Naive thymus-derived CD4-positive, alpha-beta T cell (primary cell): ENCODE data around the gene PPT2. TPM values are rescaled to one million over a fixed set of nuclear protein-coding genes. Genes with fewer than 3 reads are reported as not detected.
"Not testable (repeated sequence)": the region's sequence is repeated elsewhere in the genome, so short reads cannot be mapped to it uniquely, and the experiment has no call there.

Experiments
- ATAC-seq: fragments of 150-1000 bp; cut with Tn5 transposase; 2 replicates; pipeline ENCODE4 v1.10.0; 2021; ENCODE audit warnings: mild to moderate bottlenecking, moderate library complexity
- CTCF ChIA-PET: fragments of 350-600 bp; sonication (Branson Sonifier 250); formaldehyde crosslinking; loops from one replicate; lab custom pipeline; 2021; ENCODE audit warnings: antibody characterized with exemption; lab: Charles Lee
- POLR2A ChIA-PET: fragments of 350-600 bp; sonication (Branson Sonifier 250); formaldehyde crosslinking; loops from one replicate; lab custom pipeline; 2021; ENCODE audit warnings: antibody characterized with exemption, inconsistent platforms; lab: Charles Lee
- DNase-seq, 9 donors: peaks; one replicate each; pipeline versions ENCODE4 v3.0.0 to v3.0.0-alpha.2; 2020 to 2022; ENCODE audit warnings: mixed read lengths in 1 of 9
- H3K27ac ChIP-seq: one replicate; pipeline ENCODE4 v1.7.0; 2013; ENCODE audit warnings: mild to moderate bottlenecking, low read depth, low read length, moderate library complexity
- H3K27me3 ChIP-seq, 2 donors: one replicate each; pipeline ENCODE4 v1.7.0; 2013; ENCODE audit warnings: low read length in 2 of 2, mild to moderate bottlenecking in 2 of 2, moderate library complexity in 2 of 2; ENCODE audit not compliant: control insufficient read depth in 2 of 2, insufficient read depth in 2 of 2
- H3K36me3 ChIP-seq, 3 experiments: 1 replicate in 2 of 3; 2 replicates in 1 of 3; pipeline ENCODE4 v1.7.0; 2013; ENCODE audit warnings: low read length in 3 of 3, mild to moderate bottlenecking in 3 of 3, moderate library complexity in 1 of 3; ENCODE audit not compliant: insufficient read depth in 3 of 3, control insufficient read depth in 2 of 3
- H3K4me1 ChIP-seq, 2 donors: one replicate each; pipeline ENCODE4 v1.7.0; 2013; ENCODE audit warnings: low read length in 2 of 2, mild to moderate bottlenecking in 2 of 2, moderate library complexity in 1 of 2; ENCODE audit not compliant: control insufficient read depth in 2 of 2, insufficient read depth in 2 of 2
- H3K4me3 ChIP-seq: 2 replicates; pipeline ENCODE4 v1.7.0; 2013; ENCODE audit warnings: mild to moderate bottlenecking, low read length
- H3K9me3 ChIP-seq, 3 experiments: 1 replicate in 2 of 3; 2 replicates in 1 of 3; pipeline ENCODE4 v1.7.0; 2013; ENCODE audit warnings: low read length in 3 of 3; ENCODE audit not compliant: control insufficient read depth in 2 of 3
- H3K27ac Mint-ChIP-seq, 9 donors: one replicate each; pipeline ENCODE4 v1.8.0; 2020 to 2022; ENCODE audit warnings: mixed read lengths in 9 of 9, mild to moderate bottlenecking in 8 of 9, moderate library complexity in 5 of 9, inconsistent platforms in 2 of 9
- H3K27me3 Mint-ChIP-seq, 5 donors: one replicate each; pipeline ENCODE4 v1.8.0; 2021 to 2022; ENCODE audit warnings: mixed read lengths in 5 of 5, mild to moderate bottlenecking in 1 of 5
- H3K36me3 Mint-ChIP-seq, 5 donors: one replicate each; pipeline ENCODE4 v1.8.0; 2020 to 2022; ENCODE audit warnings: mixed read lengths in 5 of 5, mild to moderate bottlenecking in 3 of 5, inconsistent platforms in 1 of 5
- H3K4me1 Mint-ChIP-seq, 7 donors: one replicate each; pipeline ENCODE4 v1.8.0; 2020 to 2022; ENCODE audit warnings: mixed read lengths in 7 of 7, mild to moderate bottlenecking in 3 of 7, inconsistent platforms in 1 of 7
- H3K4me3 Mint-ChIP-seq, 10 donors: one replicate each; pipeline ENCODE4 v1.8.0; 2020 to 2022; ENCODE audit warnings: mild to moderate bottlenecking in 10 of 10, mixed read lengths in 10 of 10, moderate library complexity in 6 of 10, inconsistent platforms in 2 of 10
- H3K9me3 Mint-ChIP-seq, 11 donors: one replicate each; pipeline ENCODE4 v1.8.0; 2020 to 2022; ENCODE audit warnings: mixed read lengths in 11 of 11, mild to moderate bottlenecking in 4 of 11, inconsistent platforms in 1 of 11, moderate library complexity in 1 of 11
- intact Hi-C, 2 donors: fragments of 100-400 bp; cut with micrococcal nuclease; formaldehyde crosslinking; loops; one replicate each; pipeline ENCODE4 v1.15.1; 2023
- polyA plus RNA-seq, 2 donors: library from polyadenylated mRNA; unstranded; fragments of 300-500 nt; fragmentation: Illumina TruSeq; gene quantifications; one replicate each; pipeline ENCODE4 v1.2.3, GENCODE V29; 2021
- total RNA-seq, 6 experiments: library from RNA in 5 of 6; stranded (reverse) in 5 of 6; gene quantifications; 1 replicate in 5 of 6; 2 replicates in 1 of 6; pipeline ENCODE4 v1.2.3 and lab custom pipeline; 2021 to 2026

PPT2 gene
- total and polyA plus RNA-seq, 7 experiments from 2014 or later: 11.8 to 21.9 (median 15.7) TPM

DNA sequence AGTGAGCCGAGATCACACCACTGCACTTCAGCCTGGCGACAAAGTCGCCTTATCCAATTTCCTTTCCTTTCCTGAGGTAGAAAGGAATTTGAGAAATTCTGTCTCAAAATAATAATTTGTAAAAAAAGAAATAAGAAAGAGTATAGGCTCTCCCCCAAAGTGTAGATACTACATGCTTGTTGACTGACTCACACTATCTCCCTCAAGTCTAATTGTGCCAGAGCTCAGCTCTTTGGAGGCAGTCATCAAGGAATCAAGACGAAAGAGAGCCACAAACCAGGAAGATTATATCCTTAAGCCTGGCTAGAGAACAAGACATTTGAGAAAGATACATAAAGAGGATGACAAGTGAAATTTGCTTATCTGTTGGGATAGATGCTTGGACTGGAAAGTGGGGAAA is 20.2 kb upstream of the PPT2 start:
- no peaks in the 10 kb centered on the region for H3K9me3 ChIP-seq
- ATAC-seq (no peak), DNase-seq (no peak)
- ChIA-PET CTCF (no interaction called here), POLR2A (no interaction called here)
- intact Hi-C loops: loop anchor here in 1 of 2 donors (5.0 kb wide), 1 partner anchor 236 kb away; the partner anchor contains the start of gene EHMT2
- Mint-ChIP-seq H3K4me1 (peaks cover 8 to 22% (median 15%) of the 10 kb centered on the region in 7 donors), H3K36me3 (no peaks in the 10 kb centered on the region), H3K9me3 (peaks cover 0 to 2% (median 0%) of the 10 kb centered on the region in 11 donors), H3K4me3 (no peak overlapping the region), H3K27me3 (peaks cover 0 to 16% (median 0%) of the 10 kb centered on the region in 5 donors), H3K27ac (no peak overlapping the region)
- H3K27me3 ChIP-seq: no peaks in the 10 kb centered on the region
- peaks cover 0 to 4% (median 0%) of the 10 kb centered on the region in 3 experiments for H3K36me3 ChIP-seq
- no peak overlapping the region for H3K4me3 ChIP-seq
- no peak overlapping the region for H3K27ac ChIP-seq
- H3K4me1 ChIP-seq: peaks cover 11 to 13% of the 10 kb centered on the region in 2 donors

DNA sequence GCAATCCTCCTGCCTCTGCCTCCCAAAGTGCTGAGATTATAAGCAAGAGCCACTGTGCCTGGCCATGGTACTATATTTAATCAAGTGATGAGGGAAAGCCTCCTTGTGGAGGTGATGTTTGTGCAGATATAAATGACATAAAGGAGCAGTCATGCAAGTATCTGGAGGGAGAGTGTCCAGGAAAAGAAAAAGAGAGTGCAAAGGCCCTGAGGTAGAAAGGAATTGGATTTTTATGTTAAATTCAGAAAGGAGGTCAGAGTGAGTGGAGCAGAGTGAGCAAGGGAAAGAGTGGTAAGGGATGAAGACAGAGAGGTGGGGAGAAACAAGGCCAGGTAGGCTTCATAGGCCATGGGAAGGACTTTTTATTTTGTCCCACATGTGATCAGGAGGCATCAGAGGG is 16.5 kb upstream of the PPT2 start:
- CTCF ChIA-PET: no interaction called here
- no peaks in the 10 kb centered on the region for H3K36me3 ChIP-seq
- ATAC-seq (no peak), DNase-seq (no peak)
- Mint-ChIP-seq H3K36me3 (no peaks in the 10 kb centered on the region), H3K9me3 (peaks cover 0 to 3% (median 0%) of the 10 kb centered on the region in 11 donors), H3K4me3 (no peak overlapping the region), H3K27me3 (peaks cover 0 to 17% (median 0%) of the 10 kb centered on the region in 5 donors), H3K4me1 (peaks cover 0 to 9% (median 0%) of the 10 kb centered on the region in 7 donors), H3K27ac (no peak overlapping the region)
- no peak overlapping the region for H3K4me3 ChIP-seq
- POLR2A ChIA-PET: interaction anchor here (1.3 kb wide), 1 partner anchor 53 kb away, joined by 4 read pairs; no protein-coding TSS in a partner anchor
- no peaks in the 10 kb centered on the region for H3K27me3 ChIP-seq
- no peak overlapping the region for H3K27ac ChIP-seq
- no peaks in the 10 kb centered on the region for H3K9me3 ChIP-seq
- no peaks in the 10 kb centered on the region for H3K4me1 ChIP-seq
- intact Hi-C loops: no loop called here

DNA sequence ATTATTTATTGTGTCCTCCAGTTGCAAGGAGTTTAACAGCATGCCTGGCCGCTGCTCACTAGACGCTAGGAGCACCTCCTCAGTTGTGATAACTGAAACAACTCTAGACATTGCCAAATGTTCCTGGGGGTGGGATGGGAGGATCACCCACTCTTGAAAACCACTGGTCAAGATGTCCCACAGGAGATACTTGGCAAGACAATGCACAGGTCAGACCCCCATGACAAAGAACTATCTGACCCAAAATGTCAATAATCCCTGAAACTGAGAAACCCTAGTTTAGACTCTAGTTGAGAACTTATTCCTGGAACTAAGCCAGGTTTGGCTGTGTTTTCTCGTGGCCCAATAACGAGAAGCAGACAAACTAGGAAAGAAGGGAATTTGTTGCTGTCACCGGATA is 14.4 kb upstream of the PPT2 start:
- H3K4me1 Mint-ChIP-seq: peaks cover 0 to 9% (median 0%) of the 10 kb centered on the region in 7 donors
- Histone ChIP-seq H3K27ac (no peak overlapping the region), H3K4me3 (no peak overlapping the region), H3K36me3 (no peaks in the 10 kb centered on the region), H3K9me3 (no peaks in the 10 kb centered on the region), H3K4me1 (no peaks in the 10 kb centered on the region), H3K27me3 (no peaks in the 10 kb centered on the region)
- no peak overlapping the region for H3K27ac Mint-ChIP-seq
- peaks cover 0 to 3% (median 0%) of the 10 kb centered on the region in 11 donors for H3K9me3 Mint-ChIP-seq
- ATAC-seq (no peak), DNase-seq (no peak)
- intact Hi-C loops: no loop called here
- ChIA-PET CTCF (no interaction called here), POLR2A (interaction anchor here (0.9 kb wide), 1 partner anchor 13 kb away, joined by 3 read pairs; no protein-coding TSS in a partner anchor)
- H3K27me3 Mint-ChIP-seq: peaks cover 0 to 14% (median 0%) of the 10 kb centered on the region in 5 donors
- H3K4me3 Mint-ChIP-seq: no peak overlapping the region
- H3K36me3 Mint-ChIP-seq: no peaks in the 10 kb centered on the region

DNA sequence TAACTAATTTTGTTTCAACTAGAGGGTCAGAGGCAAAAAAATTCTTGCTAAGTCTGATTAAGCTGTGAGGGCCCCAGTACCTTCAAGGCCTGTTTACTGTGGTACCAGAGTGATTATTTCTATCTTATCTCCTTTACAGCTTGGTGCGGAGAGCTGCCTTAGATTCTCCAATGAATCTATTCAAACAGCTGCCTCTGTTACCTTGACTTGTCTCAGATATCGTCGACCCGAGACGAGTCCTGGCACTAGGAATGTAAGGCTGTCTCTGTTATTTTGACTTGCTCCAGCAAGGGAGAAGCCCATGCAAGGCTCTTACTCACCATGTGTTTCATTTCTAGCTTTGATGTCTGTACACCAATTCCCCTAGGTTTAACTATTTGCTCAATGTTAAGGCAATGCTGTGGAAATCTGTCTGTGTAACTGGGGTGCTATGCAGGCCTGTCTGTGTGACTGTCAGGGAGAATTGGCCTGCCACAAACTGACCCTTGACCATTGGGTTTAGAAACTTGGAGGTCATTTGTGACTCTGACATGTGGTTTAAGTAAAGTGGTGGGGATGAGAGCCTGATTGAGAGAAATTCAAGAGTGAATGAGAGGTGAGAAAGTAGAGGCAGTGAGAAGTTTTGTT is 13.4 kb upstream of the PPT2 start:
- Histone ChIP-seq H3K27ac (no peak overlapping the region), H3K27me3 (no peaks in the 10 kb centered on the region), H3K4me1 (no peaks in the 10 kb centered on the region), H3K9me3 (no peaks in the 10 kb centered on the region), H3K4me3 (no peak overlapping the region), H3K36me3 (no peaks in the 10 kb centered on the region)
- H3K36me3 Mint-ChIP-seq: no peaks in the 10 kb centered on the region
- H3K27ac Mint-ChIP-seq: no peak overlapping the region
- peaks cover 0 to 8% (median 0%) of the 10 kb centered on the region in 5 donors for H3K27me3 Mint-ChIP-seq
- intact Hi-C loops: loop anchor here in 1 of 2 donors (10.0 kb wide), 1 partner anchor 104 kb away; no protein-coding TSS in a partner anchor
- ATAC-seq: no peak
- peaks cover 0 to 3% (median 0%) of the 10 kb centered on the region in 11 donors for H3K9me3 Mint-ChIP-seq
- H3K4me3 Mint-ChIP-seq: no peak overlapping the region
- CTCF ChIA-PET: interaction anchor here (0.6 to 0.9 kb wide), 2 partner anchors 52 to 61 kb away, joined by 4 read pairs; partner anchors contain the start of gene GPSM3
- POLR2A ChIA-PET: interaction anchor here (0.7 to 0.9 kb wide), 2 partner anchors 12 to 18 kb away, joined by 3 read pairs; no protein-coding TSS in a partner anchor
- peaks cover 0 to 9% (median 0%) of the 10 kb centered on the region in 7 donors for H3K4me1 Mint-ChIP-seq
- no peak for DNase-seq

DNA sequence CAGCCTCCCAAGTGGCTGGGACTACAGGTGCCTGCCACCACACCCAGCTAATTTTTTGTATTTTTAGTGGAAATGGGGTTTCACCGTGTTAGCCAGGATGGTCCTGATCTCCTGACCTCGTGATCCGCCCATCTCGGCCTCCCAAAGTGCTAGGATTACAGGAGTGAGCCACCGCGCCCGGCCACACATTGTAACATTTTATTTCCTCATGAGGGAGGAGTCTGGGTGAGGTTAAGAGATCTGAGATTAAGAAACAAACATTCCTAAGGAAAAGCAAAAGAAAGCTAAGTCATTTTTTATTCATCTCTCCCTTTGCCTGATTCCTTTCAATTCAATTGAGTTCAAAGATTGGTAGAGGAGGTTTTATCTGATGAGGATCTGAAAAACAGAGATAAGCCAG is 9.7 kb upstream of the PPT2 start:
- Mint-ChIP-seq H3K4me1 (peaks cover 12 to 19% (median 14%) of the 10 kb centered on the region in 7 donors), H3K27me3 (peaks cover 0 to 38% (median 0%) of the 10 kb centered on the region in 5 donors)
- H3K36me3 Mint-ChIP-seq, ATAC-seq, H3K4me3 Mint-ChIP-seq, H3K36me3 ChIP-seq, H3K9me3 ChIP-seq, H3K4me1 ChIP-seq, POLR2A ChIA-PET, CTCF ChIA-PET, H3K27ac Mint-ChIP-seq, H3K4me3 ChIP-seq, DNase-seq, H3K27me3 ChIP-seq, H3K9me3 Mint-ChIP-seq, H3K27ac ChIP-seq: not testable (repeated sequence)
- intact Hi-C loops: loop anchor here in 1 of 2 donors (10.0 kb wide), 1 partner anchor 101 kb away; no protein-coding TSS in a partner anchor

DNA sequence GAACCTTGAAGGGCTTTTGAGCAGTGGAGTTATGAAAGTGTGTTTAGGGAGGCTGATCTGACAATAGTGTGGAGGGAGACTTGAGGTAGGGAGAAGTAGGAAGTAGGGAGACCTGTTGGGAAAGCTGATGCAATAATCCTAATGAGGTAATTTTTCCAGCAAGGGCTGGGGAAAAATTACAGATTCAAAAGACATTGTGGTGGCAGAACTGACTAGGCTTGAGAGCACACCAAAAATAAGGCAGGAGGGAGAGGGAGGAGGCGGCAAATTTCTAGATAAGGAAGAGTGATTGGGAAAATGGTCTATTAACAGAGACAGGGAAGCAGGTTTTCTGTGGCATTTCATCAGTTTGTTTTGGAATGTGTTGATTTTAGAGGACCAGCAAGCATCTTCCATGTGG is 7.7 kb upstream of the PPT2 start:
- H3K9me3 ChIP-seq: no peaks in the 10 kb centered on the region
- no peaks in the 10 kb centered on the region for H3K36me3 ChIP-seq
- POLR2A ChIA-PET: interaction anchor here (0.9 kb wide), 1 partner anchor 30 kb away, joined by 3 read pairs; the partner anchor contains the start of gene AGPAT1
- ATAC-seq (no peak), DNase-seq (no peak)
- peaks cover 0 to 5% (median 0%) of the 10 kb centered on the region in 5 donors for H3K36me3 Mint-ChIP-seq
- no peak overlapping the region for H3K4me3 ChIP-seq
- no peak overlapping the region for H3K27ac Mint-ChIP-seq
- peaks cover 0 to 5% (median 0%) of the 10 kb centered on the region in 11 donors for H3K9me3 Mint-ChIP-seq
- H3K4me3 Mint-ChIP-seq: no peak overlapping the region
- intact Hi-C loops: loop anchor here in 1 of 2 donors (10.0 kb wide), 1 partner anchor 99 kb away; no protein-coding TSS in a partner anchor
- H3K27ac ChIP-seq: no peak overlapping the region
- H3K4me1 ChIP-seq: peaks cover 0 to 5% of the 10 kb centered on the region in 2 donors
- peaks cover 21 to 32% (median 29%) of the 10 kb centered on the region in 7 donors for H3K4me1 Mint-ChIP-seq
- no peaks in the 10 kb centered on the region for H3K27me3 ChIP-seq
- CTCF ChIA-PET: no interaction called here
- H3K27me3 Mint-ChIP-seq: peaks cover 0 to 52% (median 12%) of the 10 kb centered on the region in 5 donors
